ENCODE results near the gene PTPN4. TPM values are rescaled to one million over a fixed set of nuclear protein-coding genes. Genes with fewer than 3 reads are reported as not detected.

Gene PTPN4
- total RNA-seq, 1 donor from 2014 or later = 35.9 TPM

- Histone ChIP-seq H3K27ac (peak within 1 kb of the TSS; percentile 88 to 91), H3K27me3 (no peaks in the 10 kb centered on the region), H3K4me1 (no peaks in the 10 kb centered on the region), H3K9me3 (no peaks in the 10 kb centered on the region), H3K4me3 (peak within 1 kb of the TSS; percentile 79 to 97), H3K36me3 (no peaks in the 10 kb centered on the region)
- DNase-seq (ENCODE audit: low spot score in 2 of 2) = peak; percentile 41 to 93
- intact Hi-C loops (cut with DNase I) = loop anchor here (2.0 to 10.0 kb wide), 4 partner anchors 212 to 646 kb away; partner anchors contain the start of genes C2orf76, DBI, PTPN4 and RALB
- no peak for TF ChIP-seq CTCF (IDR thresholded peaks at IDR 0.05)
Observed at GRCh38 chr2:120012771-120013596, 253.3 kb downstream of the PTPN4 start, which contains the start of gene EPB41L5. EPB41L5 (plus strand) TSS chr2:120013077; CDS start chr2:120019085, 6,008 bp downstream.

GRCh38 chr2:120013597-120014223 lies 254.0 kb downstream of the PTPN4 start:
- Histone ChIP-seq H3K27me3 (no peaks in the 10 kb centered on the region), H3K4me1 (no peaks in the 10 kb centered on the region), H3K27ac (peak overlapping the region; percentile 88 to 91), H3K9me3 (no peaks in the 10 kb centered on the region), H3K36me3 (no peaks in the 10 kb centered on the region), H3K4me3 (peak overlapping the region; percentile 79 to 97)
- intact Hi-C loops (cut with DNase I) = loop anchor here (2.0 to 10.0 kb wide), 4 partner anchors 211 to 647 kb away; partner anchors contain the start of genes C2orf76, DBI, PTPN4 and RALB
- no peak for DNase-seq (ENCODE audit: low spot score in 2 of 2)
- no peak for TF ChIP-seq CTCF (IDR thresholded peaks at IDR 0.05)

- H3K4me3 ChIP-seq = peak overlapping the region; percentile 79 to 97
- H3K27ac ChIP-seq = no peak overlapping the region
- no peaks in the 10 kb centered on the region for H3K27me3 ChIP-seq
- no peak for DNase-seq (ENCODE audit: low spot score in 2 of 2)
- H3K4me1 ChIP-seq = no peaks in the 10 kb centered on the region
- no peak for TF ChIP-seq CTCF (IDR thresholded peaks at IDR 0.05)
- H3K36me3 ChIP-seq = no peaks in the 10 kb centered on the region
- intact Hi-C loops (cut with DNase I) = loop anchor here (5.0 to 10.0 kb wide), 2 partner anchors 210 to 238 kb away; partner anchors contain the start of genes RALB and TMEM185B
- no peaks in the 10 kb centered on the region for H3K9me3 ChIP-seq
Observed at GRCh38 chr2:120014226-120014980, 254.7 kb downstream of the PTPN4 start.

- Histone ChIP-seq H3K4me3 (no peak overlapping the region), H3K4me1 (no peaks in the 10 kb centered on the region), H3K27me3 (no peaks in the 10 kb centered on the region), H3K27ac (no peak overlapping the region), H3K9me3 (no peaks in the 10 kb centered on the region), H3K36me3 (no peaks in the 10 kb centered on the region)
- TF ChIP-seq CTCF (IDR thresholded peaks at IDR 0.05) = no peak
- intact Hi-C loops (cut with DNase I) = loop anchor here (10.0 kb wide), 1 partner anchor 208 kb away; the partner anchor contains the start of gene TMEM185B
- DNase-seq (ENCODE audit: low spot score in 2 of 2) = no peak
Observed at GRCh38 chr2:120016800-120017199, 257.1 kb downstream of the PTPN4 start.

- no peaks in the 10 kb centered on the region for H3K9me3 ChIP-seq
- H3K4me1 ChIP-seq = no peaks in the 10 kb centered on the region
- no peak for TF ChIP-seq CTCF (IDR thresholded peaks at IDR 0.05)
- H3K27ac ChIP-seq = no peak overlapping the region
- DNase-seq (ENCODE audit: low spot score in 2 of 2) = no peak
- no peaks in the 10 kb centered on the region for H3K36me3 ChIP-seq
- intact Hi-C loops (cut with DNase I) = loop anchor here (10.0 kb wide), 1 partner anchor 208 kb away; the partner anchor contains the start of gene TMEM185B
- H3K27me3 ChIP-seq = no peaks in the 10 kb centered on the region
- H3K4me3 ChIP-seq = no peak overlapping the region
Observed at GRCh38 chr2:120017201-120017600, 257.5 kb downstream of the PTPN4 start.

Measured in ascending aorta (tissue), 2 donors.